Measurements from ENCODE around the gene MAEA.

Gene MAEA

DNA sequence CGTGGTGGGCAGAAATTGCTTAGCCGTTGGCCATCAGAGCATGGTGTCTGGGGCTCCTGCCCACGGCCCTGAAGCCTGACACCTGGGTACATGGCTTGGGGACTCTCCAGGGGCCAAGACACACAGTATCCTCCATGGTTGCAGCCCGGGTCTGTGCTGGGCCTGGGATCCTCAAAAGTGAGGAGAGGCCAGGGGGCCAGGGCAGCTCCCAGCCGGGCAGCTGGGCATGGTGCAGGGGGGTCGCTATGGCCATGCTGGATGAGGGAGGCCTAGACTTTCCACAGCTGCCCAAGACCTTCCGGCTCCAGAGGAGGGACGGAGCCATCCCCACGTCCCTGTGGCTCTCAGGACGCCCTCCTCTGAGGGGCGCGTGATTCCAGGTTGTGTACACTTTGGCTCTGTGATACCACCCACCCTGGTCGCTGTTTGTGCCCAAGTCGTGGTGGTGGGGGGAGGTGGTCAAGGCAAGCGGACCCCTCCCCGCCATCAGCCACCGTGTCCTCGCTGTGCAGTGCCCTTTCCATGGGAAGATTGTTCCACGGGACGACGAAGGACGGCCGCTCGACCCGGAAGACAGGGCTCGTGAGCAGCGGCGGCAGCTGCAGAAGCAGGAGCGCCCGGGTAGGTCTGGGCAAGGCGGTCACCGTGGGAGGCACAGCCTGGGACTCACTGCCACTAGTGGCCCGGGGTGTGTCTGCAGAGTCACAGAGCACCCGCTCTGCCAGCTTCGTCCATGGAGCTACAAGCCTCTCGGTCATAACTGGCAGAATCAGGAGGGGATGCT, 90.9 kb downstream of the MAEA start:
- DNase-seq (ENCODE audit: low spot score): no peak

DNA sequence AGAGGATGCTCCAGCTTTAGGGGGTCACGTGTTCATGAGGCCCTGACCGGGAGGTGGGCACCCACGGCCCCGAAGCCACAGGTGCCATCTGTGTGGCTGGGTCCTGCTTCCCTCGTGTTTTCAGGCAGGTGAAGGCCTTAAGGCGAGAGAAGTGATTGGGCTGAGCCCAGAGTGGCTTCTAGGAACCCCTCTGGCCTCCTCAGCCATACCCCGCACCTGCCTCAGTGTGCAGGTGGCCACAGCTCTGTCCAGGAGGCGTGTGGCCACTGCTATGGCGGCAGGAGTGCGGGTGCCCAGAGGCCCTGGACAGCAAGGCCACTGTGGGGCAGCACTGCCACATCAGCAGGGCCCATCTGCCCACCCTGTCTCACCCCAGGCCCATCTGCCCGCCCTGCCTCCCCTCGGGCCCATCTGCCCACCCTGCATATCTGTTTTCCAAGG, 91.5 kb downstream of the MAEA start:
- no peak for DNase-seq (ENCODE audit: low spot score)

DNA sequence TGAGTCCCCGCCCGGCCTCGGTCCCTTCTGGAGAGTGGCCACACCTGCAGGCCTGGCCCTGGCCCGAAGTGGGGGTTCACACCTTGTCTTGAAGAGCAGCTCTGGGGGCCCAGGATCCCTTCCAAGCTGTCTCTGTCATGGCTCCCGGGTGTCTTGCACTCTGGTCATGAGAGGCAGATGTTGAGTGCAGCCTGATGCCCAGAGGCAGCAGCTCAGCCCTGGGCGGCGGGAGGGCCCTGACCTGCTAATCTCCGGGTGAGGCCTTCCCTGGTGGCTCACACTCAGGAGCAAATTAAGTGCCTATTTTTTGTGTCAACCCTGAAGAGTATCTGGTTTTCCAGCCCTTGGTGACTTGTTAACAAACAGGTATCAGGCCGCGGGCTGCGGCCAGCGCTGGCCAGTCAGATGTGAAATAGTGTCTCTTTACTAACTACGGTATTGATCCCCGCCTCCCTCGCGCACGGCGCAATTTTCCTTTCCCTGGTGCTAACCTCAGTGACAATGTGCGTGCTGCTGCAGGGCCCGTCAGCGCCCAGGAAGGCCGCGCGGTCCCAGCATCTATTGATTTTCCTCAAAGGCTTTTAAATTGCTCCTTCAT, 92.4 kb downstream of the MAEA start:
- DNase-seq (ENCODE audit: low spot score): no peak

DNA sequence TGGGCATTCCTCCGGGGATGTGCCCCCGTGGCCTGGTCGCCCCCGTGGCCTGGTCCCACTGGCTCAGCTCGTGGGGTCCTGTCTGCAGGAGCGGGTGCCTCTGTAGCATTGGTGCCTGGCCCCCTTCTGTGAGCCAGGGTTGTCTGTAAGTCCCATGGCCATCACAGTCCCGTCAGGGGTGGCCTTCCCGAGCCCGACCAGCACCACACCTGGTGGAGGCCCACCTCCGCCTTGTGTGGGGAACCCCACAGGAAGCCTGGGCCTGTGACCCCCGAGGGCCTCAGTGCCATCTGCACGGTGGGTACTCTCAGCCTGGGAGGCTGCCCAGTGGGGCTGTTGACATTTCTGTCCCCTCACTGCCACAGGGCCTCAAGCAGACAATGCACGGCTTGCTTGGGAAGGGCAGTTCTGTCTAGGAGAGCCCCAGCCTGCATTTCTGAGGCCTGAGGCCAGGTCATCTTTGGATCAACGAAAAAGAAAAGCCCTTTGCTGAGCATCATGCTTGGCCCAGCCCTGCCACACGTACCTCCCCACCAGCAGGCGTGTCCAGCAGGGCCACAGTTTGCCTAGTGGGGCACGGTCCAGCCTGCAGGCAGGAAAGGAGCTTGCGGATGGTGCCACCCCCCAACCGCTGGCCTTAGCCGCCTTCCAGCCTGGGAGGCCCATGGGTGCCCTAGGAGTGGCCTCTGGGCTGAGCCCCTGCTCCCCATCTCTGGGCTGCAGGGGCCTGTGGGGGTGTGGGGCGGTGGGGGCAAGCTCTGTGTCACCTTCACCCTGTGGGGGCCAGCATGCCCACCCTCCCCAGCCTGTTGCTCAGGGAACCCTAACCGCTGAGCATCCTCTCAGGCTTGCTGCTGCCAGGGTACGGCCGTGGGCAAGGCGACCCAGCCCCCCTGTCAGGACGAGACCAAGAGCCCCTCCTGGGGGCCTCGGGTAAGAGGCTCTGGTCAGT, 93.4 kb downstream of the MAEA start:
- no peak for DNase-seq (ENCODE audit: low spot score)

DNA sequence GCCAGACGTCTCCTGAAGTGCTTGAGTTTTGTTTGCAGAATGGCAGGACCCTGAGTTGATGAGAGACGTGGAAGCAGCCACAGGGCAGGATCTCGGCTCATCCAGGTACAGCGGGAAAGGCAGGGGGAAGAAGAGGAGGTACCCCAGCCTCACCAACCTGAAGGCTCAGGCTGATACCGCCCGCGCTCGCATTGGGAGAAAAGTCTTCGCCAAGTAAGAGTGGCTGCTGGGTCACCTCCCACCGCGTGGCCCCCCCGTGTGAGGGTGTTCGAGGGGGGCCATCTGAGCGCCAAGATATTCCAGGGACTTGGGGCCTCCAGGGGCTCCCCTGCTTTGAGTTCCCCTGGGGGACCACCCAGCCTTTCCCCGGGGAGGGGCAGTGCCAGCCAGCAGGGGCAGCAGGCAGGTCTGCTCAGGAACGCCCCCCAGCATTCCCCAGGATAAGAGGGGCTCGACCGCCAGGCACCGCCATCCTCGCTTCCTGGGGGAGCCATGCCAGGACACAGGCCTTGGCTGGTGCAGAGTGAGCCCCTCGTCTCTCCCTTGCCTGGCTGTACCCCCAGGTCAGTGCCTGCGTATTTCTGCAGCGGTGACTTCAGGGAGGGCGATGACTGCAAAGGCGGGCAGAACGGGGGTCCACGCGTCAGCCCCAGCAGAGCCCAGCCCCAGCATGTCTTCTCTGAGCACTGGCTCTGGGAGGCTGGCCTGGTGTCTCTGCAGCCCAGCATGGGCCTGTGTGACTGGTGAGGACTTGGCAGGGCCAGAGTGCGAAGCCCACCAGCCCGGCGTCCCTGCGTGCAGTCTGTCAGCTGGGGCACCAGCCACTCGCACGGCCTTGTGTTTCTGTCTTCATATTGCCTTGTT, 94.3 kb downstream of the MAEA start:
- no peak for DNase-seq (ENCODE audit: low spot score)

DNA sequence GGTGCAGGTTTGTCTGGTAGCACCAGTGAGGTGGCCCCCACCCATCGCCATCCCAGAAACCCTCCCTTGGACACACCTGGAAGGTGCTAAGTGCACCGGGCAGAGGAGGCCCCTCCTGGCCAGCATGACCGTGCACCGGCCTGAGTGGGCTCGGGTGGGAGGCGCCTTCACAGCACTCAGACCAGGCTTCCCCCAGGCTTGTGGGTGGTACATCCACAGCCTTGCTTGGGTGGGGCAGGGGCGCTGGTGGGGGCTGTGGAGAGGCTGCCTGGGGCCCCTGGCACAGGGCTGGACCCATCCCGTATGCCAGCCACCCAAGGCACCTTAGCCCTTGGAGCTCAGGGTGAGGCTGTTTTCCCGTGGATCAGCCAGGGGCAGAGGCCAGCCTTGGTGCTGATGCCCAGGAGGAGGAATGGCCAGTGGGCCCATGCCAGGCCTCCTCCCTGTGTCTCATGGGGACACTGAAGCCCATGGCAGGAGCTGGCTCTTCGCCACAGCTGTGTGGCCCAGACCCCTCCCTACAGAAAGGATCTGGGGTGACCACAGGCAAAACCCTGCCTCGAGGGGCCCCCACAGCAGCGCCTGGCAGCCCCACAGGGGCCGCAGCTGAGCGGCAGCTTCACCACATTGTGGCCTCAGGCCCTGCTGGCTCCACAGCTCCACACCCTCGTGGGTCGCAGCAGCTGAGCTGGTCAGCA, 95.1 kb downstream of the MAEA start:
- DNase-seq (ENCODE audit: low spot score): no peak

DNA sequence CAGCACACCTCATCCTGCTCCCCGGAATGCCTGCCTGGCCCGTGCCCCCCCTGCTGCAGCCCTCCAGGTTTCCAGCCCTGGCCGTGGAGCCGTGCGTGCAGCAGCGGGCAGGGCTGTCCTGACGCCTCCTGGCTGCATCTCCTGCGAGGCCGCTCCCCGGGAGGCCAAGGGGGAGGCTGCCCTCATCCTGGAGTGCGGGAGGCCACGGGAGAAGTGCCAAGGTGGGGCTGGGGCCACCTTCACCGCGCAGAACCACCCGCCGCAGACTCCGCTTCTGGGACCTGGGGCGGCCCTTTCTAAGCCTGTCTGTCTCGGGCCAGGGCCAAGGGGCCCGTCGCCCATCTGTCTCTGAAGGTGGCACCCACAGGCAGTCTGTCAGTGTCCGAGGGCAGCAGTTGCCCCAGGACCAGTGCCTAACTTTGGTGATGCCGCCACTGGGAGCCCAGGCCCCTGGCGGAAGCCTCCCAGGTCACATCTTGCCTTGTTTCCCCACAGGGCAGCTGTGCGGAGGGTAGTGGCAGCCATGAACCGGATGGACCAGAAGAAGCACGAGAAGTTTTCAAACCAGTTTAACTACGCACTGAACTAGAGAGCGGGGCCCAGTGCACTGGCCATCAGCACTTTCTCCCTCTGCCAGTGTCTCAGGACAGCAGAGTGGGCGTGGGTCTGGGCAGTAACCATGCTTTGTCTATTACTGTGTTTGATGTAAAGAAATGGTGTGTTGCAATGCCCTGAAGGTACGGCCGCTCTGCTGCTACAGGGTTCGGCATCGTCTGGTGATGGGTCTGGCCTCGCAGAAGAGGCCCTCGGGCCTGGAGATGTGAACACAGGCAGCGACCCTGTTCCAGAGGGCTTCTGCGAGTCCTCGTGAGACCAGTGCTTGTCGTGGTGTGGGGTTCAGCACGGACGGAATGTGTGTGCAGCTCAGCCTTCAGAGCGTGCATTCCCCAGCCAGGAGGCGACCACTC, 96.0 kb downstream of the MAEA start:
- DNase-seq (ENCODE audit: low spot score): no peak

Data from SW480 (cell line).